NCI-H2196 treated with DMSO at 0.1 percent for 48 hours (cell line): ENCODE measurements around the gene COMMD1.
A peak's percentile ranks its signal among the peaks of the same experiment; 100 is the strongest.
"Not testable (repeated sequence)": the region's sequence is repeated elsewhere in the genome, so short reads cannot be mapped to it uniquely, and the experiment has no call there.

Source experiments
- DNase-seq: peaks from one replicate; lab custom pipeline; 2025; ENCODE audit not compliant: unreplicated experiment; lab: John Stamatoyannopoulos, UW

COMMD1 gene

DNA sequence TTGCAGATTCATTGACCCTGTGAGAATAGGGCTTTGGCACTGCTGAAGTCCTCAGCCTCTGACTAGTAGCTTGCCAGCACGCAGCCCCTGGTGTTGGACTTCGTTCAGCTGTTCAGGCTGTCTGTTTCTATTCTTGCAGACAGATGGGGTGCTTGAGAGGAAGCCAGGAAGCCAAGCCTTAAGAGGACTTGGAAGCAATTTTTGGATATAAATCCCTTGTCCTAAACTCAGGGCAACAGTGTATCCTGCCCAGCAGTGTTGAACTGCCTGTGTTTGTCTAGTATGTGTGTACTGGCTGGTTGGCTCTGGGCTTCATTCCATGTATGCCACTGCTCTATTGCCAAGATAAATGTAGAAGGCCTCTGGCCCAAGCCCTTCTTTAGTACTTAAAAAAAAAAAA is 108.6 kb downstream of the COMMD1 start:
- peak; percentile 20 for DNase-seq

DNA sequence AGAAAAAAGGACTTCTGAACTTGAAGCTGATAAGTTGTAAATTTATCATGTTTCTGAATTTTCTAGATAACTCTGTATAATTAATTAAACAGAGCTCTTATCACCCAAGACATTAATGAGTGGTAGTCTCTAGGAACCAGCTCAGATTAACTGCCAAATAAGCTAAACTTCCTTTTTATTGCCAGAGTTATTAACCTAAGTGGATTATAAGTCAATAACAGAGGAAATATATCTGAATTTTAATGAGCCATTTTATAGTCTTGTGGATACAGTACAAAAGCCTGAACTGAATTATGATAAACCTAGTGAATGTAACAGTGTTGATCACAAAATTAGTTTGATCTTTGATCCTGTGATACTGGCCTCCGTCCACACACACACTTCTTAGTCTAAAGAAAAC is 111.5 kb downstream of the COMMD1 start:
- no peak for DNase-seq

DNA sequence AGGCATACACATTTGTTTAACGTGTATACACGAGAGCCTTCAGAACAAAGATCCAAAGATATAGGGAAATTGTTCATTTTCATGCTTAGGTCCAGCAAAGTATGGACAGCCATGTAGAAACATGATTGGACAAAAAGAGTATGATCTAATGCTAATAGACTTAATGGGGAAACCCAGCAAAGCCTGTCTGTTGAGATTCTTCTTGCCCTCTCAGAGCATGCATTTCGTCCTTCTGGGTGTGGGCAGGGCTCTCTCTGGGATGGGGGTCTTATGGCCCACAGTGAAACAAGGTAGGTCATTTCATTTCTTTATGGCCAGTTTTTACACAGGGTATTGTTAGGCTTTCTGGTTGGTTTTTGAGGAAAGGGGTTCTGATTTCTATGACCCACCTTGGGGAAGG is 124.4 kb downstream of the COMMD1 start:
- no peak for DNase-seq

DNA sequence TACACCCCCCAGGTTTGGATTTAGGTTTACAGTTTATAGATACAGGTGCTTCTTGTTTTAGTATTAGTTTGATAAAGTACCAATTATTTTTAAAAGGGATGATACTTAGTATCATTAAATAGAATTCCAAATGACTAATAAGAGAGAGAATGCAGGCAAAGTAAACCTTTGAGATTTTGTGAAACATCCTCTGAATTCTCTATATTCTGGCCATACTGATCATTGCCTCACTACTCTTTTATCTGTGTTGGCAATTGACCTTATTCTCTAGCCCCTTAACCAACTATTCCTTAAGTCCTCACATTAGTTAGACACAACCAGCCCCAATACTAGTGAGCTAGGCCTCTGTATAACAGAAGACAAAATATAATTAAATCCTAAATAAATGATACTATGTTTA is 125.4 kb downstream of the COMMD1 start:
- DNase-seq, result no peak

DNA sequence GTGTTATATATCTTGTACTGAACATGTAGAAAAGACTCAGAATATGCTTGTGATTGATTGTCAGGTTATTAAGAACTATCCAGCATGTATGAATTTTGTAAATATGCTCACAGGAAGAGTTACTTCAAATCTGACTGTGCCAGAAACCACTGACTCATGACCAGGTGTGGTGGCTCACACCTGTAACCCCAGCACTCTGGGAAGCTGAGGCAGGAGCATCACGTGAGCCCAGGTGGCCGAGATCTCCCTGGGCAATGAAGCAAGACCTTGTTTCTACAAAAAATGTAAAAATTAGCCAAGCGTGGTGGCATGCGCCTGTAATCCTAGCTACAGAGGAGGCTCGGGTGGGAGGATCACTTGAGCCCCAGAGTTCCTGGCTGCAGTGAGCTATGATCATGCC is 126.6 kb downstream of the COMMD1 start:
- DNase-seq, result no peak

DNA sequence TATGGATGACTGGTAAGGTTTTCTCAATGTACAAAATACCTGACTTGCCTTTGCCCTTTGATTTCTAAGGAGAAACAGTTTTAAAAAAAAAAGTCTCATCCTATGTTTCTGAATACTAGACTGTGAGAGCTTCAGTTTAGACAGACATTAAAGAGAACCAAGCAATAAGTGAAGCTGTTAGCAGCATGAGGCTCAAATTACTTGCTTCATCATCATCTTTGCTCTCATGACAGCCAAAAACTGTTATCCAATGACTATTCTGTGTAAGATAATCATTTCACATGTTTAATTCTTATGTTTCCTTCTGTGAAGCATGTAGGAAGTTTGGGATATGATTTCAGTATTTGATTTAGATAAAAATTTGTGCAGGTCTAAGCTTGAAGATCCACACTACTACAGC is 129.2 kb downstream of the COMMD1 start:
- no peak for DNase-seq

DNA sequence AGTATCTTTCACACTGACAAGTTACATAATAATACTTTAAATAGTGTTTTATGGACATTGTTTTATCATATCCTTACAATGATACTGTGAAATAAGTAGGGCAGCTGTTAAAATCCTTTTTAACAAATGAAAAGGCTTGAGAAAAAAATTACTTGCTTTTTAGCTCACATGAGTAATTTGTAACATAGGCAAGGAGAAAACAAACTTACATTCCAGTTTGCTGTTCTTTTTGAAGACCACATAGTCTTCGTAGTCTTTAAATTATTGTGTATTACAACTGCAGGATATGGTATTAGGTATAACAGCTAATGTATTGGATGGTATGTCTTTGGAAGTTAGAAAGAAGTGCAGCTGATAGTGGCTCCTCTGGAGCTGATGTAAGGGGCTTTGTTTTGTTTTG is 130.8 kb downstream of the COMMD1 start:
- DNase-seq, result no peak

DNA sequence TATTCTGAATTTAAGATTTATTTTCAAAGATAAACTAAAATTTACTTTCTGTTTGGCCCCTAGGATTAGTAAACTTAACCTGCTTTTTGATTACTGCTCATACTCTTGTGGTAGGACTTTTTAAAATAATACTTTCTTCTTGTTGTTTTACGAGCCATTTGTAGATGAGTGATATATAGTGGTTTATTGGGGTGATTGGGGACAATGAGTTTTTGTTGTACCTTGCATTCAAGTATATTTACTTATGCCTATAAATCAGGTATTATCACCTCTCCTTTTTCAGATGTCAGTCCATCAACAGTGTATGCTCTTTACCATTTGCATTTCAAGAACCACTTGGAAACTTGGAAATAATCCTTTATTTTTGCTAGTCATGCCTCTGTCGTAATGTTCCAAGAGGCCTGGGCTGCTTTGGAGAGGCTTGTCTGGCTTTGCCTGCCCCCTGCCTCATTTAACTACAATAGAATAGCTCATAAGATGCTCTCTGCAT is 131.3 kb downstream of the COMMD1 start:
- DNase-seq, result no peak

DNA sequence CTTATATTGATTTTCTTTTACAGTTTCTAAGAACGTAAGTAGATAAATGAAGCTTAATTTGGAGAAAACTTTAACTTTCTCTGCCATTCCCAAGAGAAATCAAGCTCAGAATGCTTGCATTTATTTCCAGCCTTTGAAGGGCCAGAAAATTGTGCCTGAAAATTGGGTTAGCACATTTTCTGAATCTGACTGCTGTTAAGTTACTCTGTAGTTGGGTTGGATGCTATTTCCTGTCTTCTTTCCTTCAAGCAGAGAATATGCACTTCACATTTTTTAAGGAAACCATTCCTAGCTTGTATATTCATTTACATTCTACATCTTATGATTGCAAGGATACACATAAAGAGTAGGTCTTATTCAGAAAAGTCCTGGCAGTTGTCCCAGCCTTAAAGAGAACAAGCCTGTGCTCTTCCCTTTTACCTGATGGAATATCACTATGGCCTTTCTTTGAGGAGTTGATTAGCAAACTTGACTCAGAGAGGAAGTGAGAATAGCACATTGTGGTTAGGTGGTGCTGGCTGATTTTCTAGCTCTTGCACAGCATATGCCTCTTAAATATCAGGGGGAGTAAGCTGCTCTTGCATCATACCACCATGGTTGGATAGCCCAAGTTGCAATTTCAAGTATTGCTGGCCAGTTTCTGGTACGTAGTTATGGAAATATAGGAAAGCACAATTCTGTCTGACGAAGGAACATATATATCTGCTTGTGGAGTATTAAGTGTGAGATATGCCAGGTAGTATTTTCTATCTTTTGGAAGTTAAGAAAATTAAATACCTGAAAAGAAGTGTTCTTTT is 133.7 kb downstream of the COMMD1 start:
- DNase-seq, result no peak

DNA sequence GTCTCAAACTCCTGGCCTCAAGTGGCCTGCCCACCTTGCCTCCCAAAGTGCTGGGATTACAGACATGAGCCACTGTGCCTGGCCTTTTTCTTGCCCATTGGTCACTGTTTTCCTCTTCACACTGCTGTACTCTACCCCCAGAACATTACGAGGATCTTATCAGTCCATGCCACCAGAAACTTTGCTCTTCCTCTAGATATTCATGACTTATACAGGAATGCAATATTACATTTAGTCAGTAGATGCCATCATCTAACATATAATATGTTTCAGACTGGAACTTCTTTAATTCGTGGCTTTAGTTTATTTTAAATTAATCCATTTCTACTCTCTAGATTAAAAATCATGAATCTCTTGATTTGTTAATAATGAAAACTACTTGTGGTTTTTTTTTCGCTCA is 135.5 kb downstream of the COMMD1 start:
- no peak for DNase-seq

DNA sequence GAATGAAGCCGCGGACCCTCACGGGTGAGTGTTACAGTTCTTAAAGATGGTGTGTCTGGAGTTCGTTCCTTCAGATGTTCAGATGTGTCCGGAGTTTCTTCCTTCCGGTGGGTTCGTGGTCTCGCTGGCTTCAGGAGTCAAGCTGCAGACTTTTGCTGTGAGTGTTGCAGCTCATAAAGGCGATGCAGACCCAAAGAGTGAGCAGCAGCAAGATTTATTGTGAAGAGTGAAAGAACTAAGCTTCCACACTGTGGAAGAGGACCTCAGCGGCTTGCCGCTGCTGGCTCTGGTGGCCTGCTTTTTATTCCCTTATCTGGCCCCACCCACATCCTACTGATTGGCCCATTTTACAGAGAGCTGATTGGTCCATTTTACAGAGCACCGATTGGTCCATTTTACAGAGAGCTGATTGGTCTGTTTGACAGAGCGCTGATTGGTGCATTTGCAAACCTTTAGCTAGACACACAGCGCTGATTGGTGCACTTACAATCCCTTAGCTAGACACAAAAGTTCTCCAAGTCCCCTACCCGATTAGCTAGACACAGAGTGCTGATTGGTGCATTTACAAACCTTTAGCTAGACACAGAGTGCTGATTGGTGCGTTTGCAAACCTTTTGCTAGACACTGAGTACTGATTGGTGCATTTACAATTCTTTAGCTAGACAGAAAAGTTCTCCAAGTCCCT is 136.4 kb downstream of the COMMD1 start:
- not testable (repeated sequence) for DNase-seq

DNA sequence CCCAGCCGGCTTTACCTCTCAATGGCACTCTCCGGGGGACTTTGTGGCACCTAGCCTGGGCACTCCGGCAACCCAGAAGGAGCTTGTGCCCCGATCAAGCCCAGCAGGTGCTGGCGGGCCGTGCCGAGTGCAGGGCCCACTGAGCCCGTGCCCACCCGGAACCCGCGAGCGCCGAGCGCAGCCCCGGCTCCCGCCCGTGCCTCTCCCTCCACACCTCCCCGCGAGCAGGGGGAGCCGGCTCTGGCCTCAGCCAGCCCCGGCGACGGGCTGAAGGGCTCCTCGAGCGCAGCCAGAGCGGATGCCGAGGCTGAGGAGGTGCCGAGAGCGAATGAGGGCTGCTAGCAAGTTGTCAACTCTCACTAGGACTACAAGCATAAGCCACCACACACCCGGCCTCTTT is 136.9 kb downstream of the COMMD1 start:
- DNase-seq, result no peak

DNA sequence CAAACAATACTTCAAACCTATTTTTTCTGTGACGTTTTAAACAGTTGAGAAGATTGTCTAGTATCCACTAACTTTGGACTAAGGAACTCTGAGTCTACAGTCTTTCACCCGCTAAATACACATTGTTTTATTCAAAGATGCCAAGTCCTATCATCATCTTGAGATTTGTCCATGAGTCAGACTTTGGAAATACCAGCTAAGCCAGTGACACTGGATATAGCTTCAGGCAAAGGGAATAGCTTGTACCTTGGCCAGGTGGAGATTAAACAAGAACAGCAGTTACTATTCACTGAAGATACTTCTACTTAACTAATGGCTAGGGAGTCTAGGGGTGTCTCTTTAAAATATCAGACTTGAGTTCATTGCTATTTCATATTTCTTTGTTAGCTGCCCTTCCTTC is 137.5 kb downstream of the COMMD1 start:
- no peak for DNase-seq

DNA sequence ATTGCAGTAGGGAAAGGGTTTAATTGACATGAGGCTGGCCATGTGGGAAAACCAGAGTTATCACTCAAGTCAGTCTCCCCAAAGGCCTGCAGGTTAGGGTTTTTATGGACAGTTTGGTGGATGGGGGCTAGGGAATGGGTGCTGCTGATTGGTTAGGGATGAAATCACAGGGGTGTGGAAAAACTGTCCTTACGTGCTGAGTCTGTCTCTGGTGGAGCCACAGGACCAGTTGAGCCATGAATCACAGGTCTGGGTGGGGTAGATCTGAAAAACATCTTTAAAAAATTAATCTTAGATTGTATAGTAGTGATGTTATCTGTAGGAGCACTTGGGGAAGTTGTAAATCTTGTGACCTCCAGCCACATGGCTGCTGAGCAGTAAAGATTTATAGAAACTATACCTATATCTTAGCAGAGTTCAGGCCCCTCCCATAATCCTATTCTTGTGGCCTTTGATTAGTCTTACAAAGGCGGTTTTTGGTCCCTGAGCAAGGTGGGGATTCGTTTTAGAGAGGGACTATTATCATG is 139.6 kb downstream of the COMMD1 start:
- no peak for DNase-seq

DNA sequence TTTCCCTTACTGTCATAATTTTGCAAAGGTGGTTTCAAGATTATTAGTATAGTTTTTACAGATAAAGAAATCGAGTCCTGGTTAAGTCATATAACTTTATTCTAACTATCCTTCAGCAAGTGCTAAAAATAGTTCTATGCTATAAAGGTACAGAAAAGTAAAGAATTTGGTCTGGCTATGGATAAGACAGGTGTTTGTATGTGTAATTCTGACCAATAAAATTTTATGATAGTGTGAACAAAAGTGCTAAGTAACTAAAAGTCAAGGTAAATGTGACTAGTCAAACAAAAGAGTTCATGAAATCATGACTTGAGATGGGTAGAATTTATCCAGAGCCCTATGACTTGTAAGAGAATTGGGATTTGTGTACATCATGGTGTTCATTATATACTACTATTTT is 140.7 kb downstream of the COMMD1 start:
- no peak for DNase-seq

DNA sequence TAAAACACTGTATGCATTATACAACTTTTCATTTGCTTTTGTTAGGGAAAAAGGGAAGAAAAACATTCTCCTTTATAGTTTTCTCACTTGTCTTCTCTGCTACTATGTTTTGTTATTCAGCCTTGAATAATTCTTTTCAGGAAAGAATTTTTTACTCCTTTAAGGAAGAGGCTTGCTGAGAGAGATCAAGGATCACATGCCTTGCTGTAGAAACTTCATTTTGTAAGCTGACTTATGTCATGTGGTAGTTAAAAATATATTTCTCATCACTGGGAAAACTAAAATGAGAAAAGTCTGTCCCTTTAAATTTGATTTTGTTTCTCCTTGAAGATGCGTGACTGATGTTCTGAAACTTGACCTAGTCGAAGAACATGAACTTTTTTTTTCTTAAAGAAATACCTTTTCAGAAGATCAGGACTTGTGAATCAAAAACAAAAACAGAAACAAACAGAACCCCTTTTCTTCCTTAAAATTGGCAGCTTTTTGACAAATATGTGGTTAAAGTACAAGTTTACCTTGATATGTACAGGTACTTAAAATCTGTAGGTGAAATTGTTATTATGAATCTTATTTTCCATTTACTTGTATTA is 145.1 kb downstream of the COMMD1 start:
- DNase-seq, result no peak

DNA sequence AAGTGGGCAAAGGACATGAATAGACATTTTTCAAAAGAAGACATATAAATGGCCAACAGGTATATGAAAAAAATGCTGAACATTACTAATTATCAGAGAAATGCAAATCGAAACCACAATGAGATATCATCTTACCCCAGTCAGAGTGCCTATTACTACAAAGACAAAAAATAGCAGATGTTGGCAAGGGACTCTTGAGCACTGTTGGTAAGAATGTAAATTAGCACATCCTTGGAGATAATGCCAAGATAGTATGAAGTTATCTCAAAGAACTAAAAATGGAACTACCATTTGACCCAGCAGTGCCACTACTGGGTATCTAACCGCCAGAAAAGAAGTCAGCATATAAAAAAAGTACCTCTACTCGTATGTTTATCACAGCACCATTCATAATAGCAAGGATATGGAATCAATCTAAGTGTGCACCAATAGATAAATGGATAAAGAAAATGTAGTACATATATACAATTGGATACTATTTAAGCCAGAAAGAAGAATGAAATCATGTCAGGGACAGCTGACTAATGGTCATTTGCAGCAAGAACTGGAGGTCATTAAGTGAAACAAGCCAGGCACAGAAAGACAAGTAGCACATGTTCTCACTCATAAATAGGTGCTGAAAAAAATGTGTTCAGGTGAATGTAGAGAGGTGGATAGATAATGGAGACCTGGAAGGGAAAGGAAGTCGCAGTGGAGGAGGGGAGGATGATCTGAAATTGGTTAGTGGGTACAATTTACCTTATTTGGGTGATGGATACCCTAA is 148.7 kb downstream of the COMMD1 start:
- no peak for DNase-seq

DNA sequence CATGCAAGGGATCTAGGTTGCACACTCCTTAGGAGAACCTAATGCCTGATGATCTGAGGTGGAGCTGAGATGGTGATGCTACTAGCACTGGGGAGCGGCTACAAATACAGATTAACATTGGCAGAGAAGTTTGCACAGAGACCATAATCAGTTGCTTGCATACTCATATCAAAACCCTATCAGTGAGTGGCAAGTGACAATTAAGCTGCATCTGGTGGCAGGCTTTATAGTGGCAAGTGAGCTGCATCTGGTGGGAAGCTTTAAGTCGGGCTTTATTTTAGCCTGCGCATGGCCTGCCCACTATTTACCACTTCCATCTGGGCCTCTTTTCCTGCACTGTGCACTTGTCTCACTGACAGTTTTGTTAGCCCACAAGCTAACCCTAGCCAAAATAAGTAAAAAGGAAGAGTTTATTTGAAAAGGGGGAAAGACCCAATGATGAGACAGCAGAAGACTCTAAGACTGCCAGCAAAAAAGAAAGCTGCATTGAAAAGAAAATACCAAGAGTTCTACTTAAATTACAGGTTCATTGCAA is 149.5 kb downstream of the COMMD1 start:
- DNase-seq, result no peak

DNA sequence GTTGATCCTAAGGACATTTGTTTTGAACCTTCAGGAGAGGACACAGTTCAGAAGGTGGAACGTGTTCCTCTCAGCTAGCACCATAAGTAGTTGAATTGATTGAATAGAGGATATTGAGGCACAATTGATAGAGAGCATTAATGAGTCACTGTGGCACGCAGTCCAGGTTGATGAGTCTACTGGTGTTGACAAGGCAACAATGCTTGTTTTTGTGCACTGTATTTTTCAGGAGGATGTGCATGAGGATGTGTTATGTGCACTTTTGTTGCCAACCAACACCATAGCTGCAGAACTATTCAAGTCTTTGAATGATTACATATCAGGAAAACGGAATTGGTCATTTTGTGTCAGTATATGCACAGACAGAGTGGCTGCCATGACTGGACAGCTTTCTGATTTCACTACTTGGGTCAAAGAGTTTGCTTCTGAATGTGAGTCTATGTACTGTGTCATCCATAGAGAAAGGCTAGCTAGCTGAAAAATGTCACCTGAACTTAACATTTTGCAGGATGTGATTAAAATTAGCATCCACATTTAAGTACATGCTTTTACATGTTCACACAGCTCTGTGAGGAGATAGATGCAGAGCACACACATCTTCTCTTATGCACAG is 150.4 kb downstream of the COMMD1 start:
- no peak for DNase-seq

DNA sequence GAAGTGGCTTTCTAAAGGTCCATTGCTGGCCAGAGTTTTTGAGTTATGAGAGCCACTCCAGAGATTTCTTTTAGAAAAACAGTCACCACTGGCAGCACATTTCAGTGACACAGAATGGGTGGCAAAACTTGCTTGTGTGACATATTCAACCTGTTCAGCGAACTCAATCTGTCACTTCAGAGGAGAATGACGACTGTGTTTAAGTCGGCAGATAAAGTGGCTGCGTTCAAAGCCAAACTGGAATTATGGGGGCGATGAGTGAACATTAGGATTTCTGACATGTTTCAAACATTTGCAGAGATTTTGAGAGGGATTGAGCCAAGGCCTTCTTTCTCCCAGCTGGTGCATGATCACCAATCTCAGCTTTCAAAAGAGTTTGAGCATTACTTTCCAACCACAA is 150.9 kb downstream of the COMMD1 start:
- DNase-seq, result no peak

DNA sequence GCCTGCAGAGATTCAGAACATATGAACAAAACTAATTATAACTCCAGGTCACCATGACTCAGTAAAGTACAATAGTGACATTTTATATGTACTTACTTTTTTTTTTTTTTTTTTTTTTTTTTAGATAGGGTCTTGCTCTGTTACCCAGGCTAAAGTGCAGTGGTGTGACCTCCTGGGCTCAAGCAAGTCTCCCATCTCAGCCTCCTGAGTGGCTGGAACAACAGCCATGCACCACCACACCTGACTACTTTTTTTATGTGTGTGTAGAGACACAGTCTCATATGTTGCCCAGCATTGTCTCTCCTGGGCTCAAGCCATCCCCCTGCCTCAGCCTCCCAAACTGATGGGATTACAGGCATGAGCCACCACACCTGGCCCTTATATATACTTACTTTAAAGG is 159.8 kb downstream of the COMMD1 start:
- DNase-seq, result no peak
